Kidney (tissue), 14 donors: ENCODE measurements around the gene SLC16A9. TPM values are rescaled to one million over a fixed set of nuclear protein-coding genes. Genes with fewer than 3 reads are reported as not detected.

Source experiments
- DNase-seq, 5 donors: peaks; one replicate each; pipeline ENCODE4 v3.0.0-alpha.2; 2013 to 2020
- FAIRE-seq: peaks from 2 replicates; lab custom pipeline; 2012; peaks lifted over from hg19 to GRCh38; lab: Jason Lieb, UNC
- H3K27ac ChIP-seq, 2 donors: one replicate each; pipeline ENCODE4 v1.7.0; 2013; ENCODE audit warnings: low read depth in 2 of 2, low read length in 2 of 2, inconsistent platforms in 1 of 2
- H3K27me3 ChIP-seq: one replicate; pipeline ENCODE4 v1.7.1; 2013; ENCODE audit warnings: low read length, inconsistent platforms; ENCODE audit not compliant: control insufficient read depth, insufficient read depth
- H3K36me3 ChIP-seq, 3 donors: one replicate each; pipeline versions ENCODE4 v1.7.0 to v1.7.1; 2013; ENCODE audit warnings: low read length in 3 of 3, control low read depth in 1 of 3, inconsistent platforms in 1 of 3; ENCODE audit not compliant: insufficient read depth in 3 of 3, control insufficient read depth in 2 of 3
- H3K4me1 ChIP-seq, 3 donors: one replicate each; pipeline versions ENCODE4 v1.7.0 to v1.7.1; 2013; ENCODE audit warnings: low read length in 3 of 3, inconsistent platforms in 1 of 3, low read depth in 1 of 3; ENCODE audit not compliant: control insufficient read depth in 2 of 3, insufficient read depth in 2 of 3
- H3K4me3 ChIP-seq, 3 donors: one replicate each; pipeline versions ENCODE4 v1.7.0 to v1.8.1; 2013; ENCODE audit warnings: low read length in 3 of 3, control low read depth in 1 of 3, inconsistent platforms in 1 of 3
- H3K9ac ChIP-seq, 3 donors: one replicate each; pipeline versions ENCODE4 v1.7.0 to v1.7.1; 2013; ENCODE audit warnings: low read length in 3 of 3, control low read depth in 1 of 3, inconsistent platforms in 1 of 3
- H3K9me3 ChIP-seq, 3 donors: one replicate each; pipeline versions ENCODE4 v1.7.0 to v1.7.1; 2013; ENCODE audit warnings: low read length in 3 of 3, control low read depth in 1 of 3, inconsistent platforms in 1 of 3; ENCODE audit not compliant: control insufficient read depth in 2 of 3, insufficient read depth in 1 of 3
- intact Hi-C: fragments of 100-400 bp; cut with DNase I; formaldehyde crosslinking; loops from one replicate; pipeline ENCODE4 v1.11.1; 2022
- polyA plus RNA-seq: library from polyadenylated mRNA; stranded (reverse); fragments of 350-450 nt; fragmentation: Illumina TruSeq; extraction: RNeasy Lipid Tissue Mini Kit (QIAGEN cat#74804); gene quantifications from one replicate; pipeline ENCODE4 v1.2.3, GENCODE V29; 2014; ENCODE audit warnings: low read depth, low replicate concordance; ENCODE audit not compliant: insufficient read depth
- total RNA-seq: library from RNA; stranded (reverse); fragmentation: NEBNext Ultra II Directional; extraction: Animal tissue kit (Norgen Biotek cat#: 25700); gene quantifications from one replicate; pipeline ENCODE4 v1.2.1, GENCODE V29; 2021
- TF ChIP-seq, protein P1 (sequence below): IDR thresholded peaks from 3 replicates; pipeline ENCODE4 v1.5.1; 2012; ENCODE audit warnings: mild to moderate bottlenecking, moderate library complexity, borderline replicate concordance; ENCODE audit not compliant: insufficient read depth; ENCODE audit errors: extremely low read depth
- donor health status: control.
- donor health status: control.
- donor health status: control.
- donor health status: control.
- donor health status: control.
- donor health status: DM: yes; HTN: yes; CAD: no.
- donor health status: Normal renal cell carcinoma (clear cell type).

Gene SLC16A9
- total and polyA plus RNA-seq, 2 donors from 2014 or later: 15.5 to 91.1 TPM

DNA sequence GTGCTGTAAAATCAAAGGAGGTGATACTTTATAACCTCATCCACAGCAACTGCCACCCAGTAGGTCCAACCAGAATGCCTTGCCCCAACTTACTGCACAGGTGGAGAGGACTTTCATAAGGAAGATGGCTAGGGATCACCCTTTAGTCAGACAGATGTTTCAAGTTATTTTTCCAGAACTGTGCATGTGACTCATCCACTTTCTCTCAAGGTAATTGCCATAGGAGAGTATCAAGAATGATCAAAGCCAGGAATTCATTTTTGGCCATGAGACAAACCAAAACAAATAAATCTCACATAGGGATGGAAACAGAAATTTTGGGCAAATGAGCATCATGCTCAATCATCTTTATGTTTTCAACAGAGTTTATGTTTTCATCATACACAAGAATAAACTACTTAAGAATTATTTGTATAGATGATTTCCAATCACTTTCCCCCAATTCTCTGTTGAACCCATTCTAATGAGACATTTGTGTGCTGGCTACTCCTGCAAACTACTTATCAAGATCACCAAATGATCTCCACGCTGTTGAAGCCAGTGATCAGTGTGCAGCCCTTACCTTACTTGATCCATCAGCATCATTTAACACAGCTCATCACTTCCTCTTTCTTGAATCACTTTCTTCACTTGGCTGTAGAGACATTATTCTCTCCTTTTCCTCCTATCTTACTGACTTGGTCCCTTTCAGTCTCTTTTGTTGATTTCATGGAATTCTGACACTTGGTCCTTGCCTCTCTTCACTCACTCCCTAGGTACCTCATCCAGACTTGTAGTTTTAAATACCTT lies 74.0 kb downstream of the SLC16A9 start:
- TF ChIP-seq, protein P1, sequence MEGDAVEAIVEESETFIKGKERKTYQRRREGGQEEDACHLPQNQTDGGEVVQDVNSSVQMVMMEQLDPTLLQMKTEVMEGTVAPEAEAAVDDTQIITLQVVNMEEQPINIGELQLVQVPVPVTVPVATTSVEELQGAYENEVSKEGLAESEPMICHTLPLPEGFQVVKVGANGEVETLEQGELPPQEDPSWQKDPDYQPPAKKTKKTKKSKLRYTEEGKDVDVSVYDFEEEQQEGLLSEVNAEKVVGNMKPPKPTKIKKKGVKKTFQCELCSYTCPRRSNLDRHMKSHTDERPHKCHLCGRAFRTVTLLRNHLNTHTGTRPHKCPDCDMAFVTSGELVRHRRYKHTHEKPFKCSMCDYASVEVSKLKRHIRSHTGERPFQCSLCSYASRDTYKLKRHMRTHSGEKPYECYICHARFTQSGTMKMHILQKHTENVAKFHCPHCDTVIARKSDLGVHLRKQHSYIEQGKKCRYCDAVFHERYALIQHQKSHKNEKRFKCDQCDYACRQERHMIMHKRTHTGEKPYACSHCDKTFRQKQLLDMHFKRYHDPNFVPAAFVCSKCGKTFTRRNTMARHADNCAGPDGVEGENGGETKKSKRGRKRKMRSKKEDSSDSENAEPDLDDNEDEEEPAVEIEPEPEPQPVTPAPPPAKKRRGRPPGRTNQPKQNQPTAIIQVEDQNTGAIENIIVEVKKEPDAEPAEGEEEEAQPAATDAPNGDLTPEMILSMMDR: no peak
- H3K4me3 ChIP-seq: no peak overlapping the region
- no peaks in the 10 kb centered on the region for H3K36me3 ChIP-seq
- FAIRE-seq (no peak), DNase-seq (no peak)
- H3K27ac ChIP-seq: no peak overlapping the region
- H3K27me3 ChIP-seq: no peaks in the 10 kb centered on the region
- no peak overlapping the region for H3K9ac ChIP-seq
- H3K9me3 ChIP-seq: no peaks in the 10 kb centered on the region
- intact Hi-C loops: no loop called here
- H3K4me1 ChIP-seq: no peaks in the 10 kb centered on the region

DNA sequence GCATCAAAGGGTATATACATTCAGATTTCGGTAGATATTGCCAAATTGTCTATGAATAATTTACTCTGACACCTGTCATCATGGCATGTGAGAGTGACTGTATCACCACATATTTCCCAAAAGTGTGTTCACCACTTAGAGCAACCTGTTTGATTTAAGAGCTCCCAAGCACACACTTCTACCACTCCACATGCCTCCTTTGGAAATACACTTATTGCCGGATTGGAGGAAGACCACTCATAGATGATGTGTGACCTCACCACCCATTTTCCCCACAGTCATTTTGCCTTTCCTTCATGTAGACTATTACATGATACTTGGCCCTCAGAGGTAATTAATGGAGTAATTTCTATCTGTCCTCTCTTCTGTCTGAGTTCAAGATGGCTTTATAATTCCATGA lies 75.5 kb downstream of the SLC16A9 start:
- H3K9ac ChIP-seq: no peak overlapping the region
- H3K4me1 ChIP-seq: no peaks in the 10 kb centered on the region
- FAIRE-seq: no peak
- TF ChIP-seq, protein P1: no peak
- H3K9me3 ChIP-seq: no peaks in the 10 kb centered on the region
- H3K27ac ChIP-seq: no peak overlapping the region
- no peak for DNase-seq
- H3K27me3 ChIP-seq: no peaks in the 10 kb centered on the region
- no peaks in the 10 kb centered on the region for H3K36me3 ChIP-seq
- no peak overlapping the region for H3K4me3 ChIP-seq
- intact Hi-C loops: no loop called here

DNA sequence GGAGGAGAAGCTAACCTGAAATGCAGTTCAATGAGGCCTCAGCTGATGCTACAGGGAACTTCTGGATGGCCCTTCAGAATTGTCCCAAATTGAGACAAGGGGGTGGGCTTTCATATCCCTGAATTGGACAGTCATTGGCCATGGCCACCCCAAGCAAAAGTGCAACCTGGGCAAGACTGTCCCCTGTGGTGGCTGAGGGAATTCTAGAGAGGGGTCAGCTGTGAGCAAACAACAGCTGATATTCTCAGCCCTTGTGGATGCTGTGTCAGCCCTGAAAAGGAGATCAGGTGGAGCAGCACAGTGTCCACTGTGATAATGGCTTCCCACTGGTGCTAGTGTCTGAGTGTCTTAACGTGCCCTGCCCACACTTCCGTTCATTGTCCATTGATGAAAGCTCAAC lies 76.6 kb downstream of the SLC16A9 start:
- Histone ChIP-seq H3K9ac (no peak overlapping the region), H3K4me3 (no peak overlapping the region), H3K4me1 (no peaks in the 10 kb centered on the region), H3K27ac (no peak overlapping the region), H3K36me3 (no peaks in the 10 kb centered on the region), H3K9me3 (no peaks in the 10 kb centered on the region), H3K27me3 (no peaks in the 10 kb centered on the region)
- DNase-seq (no peak), FAIRE-seq (no peak)
- TF ChIP-seq, protein P1: no peak
- intact Hi-C loops: no loop called here
